Peyer's patch (tissue), 4 donors: ENCODE measurements around the gene GRIK4.

ENCODE experiments used
- POLR2A ChIP-seq, 2 donors: fragments of 450-650 bp; IDR thresholded peaks; one replicate each; pipeline ENCODE4 v1.5.1; 2017; ENCODE audit warnings: antibody characterized with exemption in 2 of 2, mild to moderate bottlenecking in 2 of 2, moderate library complexity in 2 of 2
- TF ChIP-seq, protein P1 (sequence below), 6 experiments: fragments of 450-650 bp in 4 of 6; fragments of 200-600 bp in 2 of 6; sonication (generic) in 1 of 6; IDR thresholded peaks; one replicate each; pipeline ENCODE4 v1.5.1; 2017 to 2019; ENCODE audit warnings: antibody characterized with exemption in 6 of 6, mild to moderate bottlenecking in 3 of 6, moderate library complexity in 1 of 6

DNA sequence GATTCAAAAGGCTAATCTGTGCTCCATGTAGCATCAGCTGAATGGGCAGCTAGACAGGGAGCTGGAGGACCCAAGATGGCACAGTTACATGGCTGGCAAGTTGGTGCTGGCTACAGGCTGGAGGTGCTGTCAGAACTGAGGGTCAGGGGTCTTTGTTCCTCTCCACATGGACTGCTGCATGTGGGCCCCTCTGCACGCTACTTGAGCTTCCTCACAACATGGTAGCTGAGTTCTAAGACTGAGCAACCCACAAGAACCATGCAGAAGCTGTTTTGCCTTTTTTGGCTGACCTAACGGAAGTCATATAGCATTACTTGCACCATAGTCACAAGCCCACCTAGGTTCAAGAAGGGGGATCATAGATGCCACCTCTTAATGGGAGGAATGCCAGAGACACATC is 196.1 kb downstream of the GRIK4 start:
- no peak for TF ChIP-seq POLR2A (IDR thresholded peaks at IDR 0.05)
- TF ChIP-seq, protein P1, sequence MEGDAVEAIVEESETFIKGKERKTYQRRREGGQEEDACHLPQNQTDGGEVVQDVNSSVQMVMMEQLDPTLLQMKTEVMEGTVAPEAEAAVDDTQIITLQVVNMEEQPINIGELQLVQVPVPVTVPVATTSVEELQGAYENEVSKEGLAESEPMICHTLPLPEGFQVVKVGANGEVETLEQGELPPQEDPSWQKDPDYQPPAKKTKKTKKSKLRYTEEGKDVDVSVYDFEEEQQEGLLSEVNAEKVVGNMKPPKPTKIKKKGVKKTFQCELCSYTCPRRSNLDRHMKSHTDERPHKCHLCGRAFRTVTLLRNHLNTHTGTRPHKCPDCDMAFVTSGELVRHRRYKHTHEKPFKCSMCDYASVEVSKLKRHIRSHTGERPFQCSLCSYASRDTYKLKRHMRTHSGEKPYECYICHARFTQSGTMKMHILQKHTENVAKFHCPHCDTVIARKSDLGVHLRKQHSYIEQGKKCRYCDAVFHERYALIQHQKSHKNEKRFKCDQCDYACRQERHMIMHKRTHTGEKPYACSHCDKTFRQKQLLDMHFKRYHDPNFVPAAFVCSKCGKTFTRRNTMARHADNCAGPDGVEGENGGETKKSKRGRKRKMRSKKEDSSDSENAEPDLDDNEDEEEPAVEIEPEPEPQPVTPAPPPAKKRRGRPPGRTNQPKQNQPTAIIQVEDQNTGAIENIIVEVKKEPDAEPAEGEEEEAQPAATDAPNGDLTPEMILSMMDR (IDR thresholded peaks at IDR 0.05): no peak
